Left colon (tissue), 2 donors: ENCODE data around the gene CYP4A22. TPM values are rescaled to one million over a fixed set of nuclear protein-coding genes. Genes with fewer than 3 reads are reported as not detected.
A peak's percentile ranks its signal among the peaks of the same experiment; 100 is the strongest.
"Not testable (repeated sequence)": the region's sequence is repeated elsewhere in the genome, so short reads cannot be mapped to it uniquely, and the experiment has no call there.

Experiments used
- ATAC-seq: fragments of 200-7000 bp; cut with Tn5 transposase; one replicate; pipeline ENCODE4 v1.9.1; 2020; ENCODE audit warnings: mild to moderate bottlenecking, moderate library complexity
- DNase-seq, 2 donors: peaks; one replicate each; pipeline ENCODE4 v3.0.0-alpha.2; 2020
- intact Hi-C, 2 donors: fragments of 100-400 bp; cut with DNase I in 1 of 2; cut with micrococcal nuclease in 1 of 2; formaldehyde crosslinking; loops; one replicate each; pipeline versions ENCODE4 v1.11.2 to v1.14.0; 2022; cut with DNase I, micrococcal nuclease
- long read RNA-seq: library from polyadenylated mRNA; unstranded; transcript quantifications from one replicate; pipeline ENCODE4 v2.0.0, GENCODE V29; 2021
- total RNA-seq, 2 donors: library from RNA; stranded (reverse); fragmentation: NEBNext Ultra II Directional; extraction: Animal tissue kit (Norgen Biotek cat#: 25700); gene quantifications; one replicate each; pipeline ENCODE4 v1.2.1, GENCODE V29; 2021
- donor health status: DM: no; HTN: no; CAD: no.
- donor health status: DM: yes; HTN: yes; CAD: no.

The CYP4A22 gene
- not detected for total RNA-seq
- long read RNA-seq, result 0 reads

- DNase-seq (no peak), ATAC-seq (no peak)
- intact Hi-C loops, result no loop called here
These were observed at the start of gene CYP4A22 for GRCh38 chr1:47137198-47137597. TSS of gene CYP4A22 (plus strand) at chr1:47137441. CDS start at chr1:47137486, 45 bp downstream.

GRCh38 chr1:47089356-47089755, 47.9 kb upstream of the CYP4A22 start:
- intact Hi-C loops, ATAC-seq: not testable (repeated sequence)

GRCh38 chr1:47091476-47091875, 45.8 kb upstream of the CYP4A22 start:
- intact Hi-C loops, DNase-seq, ATAC-seq: not testable (repeated sequence)

More at GRCh38 chr1:47089356-47089755, 47.9 kb upstream of the CYP4A22 start:
- DNase-seq, result peak in 1 of 2 donors; percentile 6

GRCh38 chr1:47104816-47105215, 32.4 kb upstream of the CYP4A22 start:
- intact Hi-C loops, result no loop called here
- ATAC-seq (no peak), DNase-seq (no peak)

- intact Hi-C loops, result no loop called here
These were observed 30.4 kb upstream of the CYP4A22 start for GRCh38 chr1:47106792-47107191.

GRCh38 chr1:47107851-47108574, 29.2 kb upstream of the CYP4A22 start:
- DNase-seq, intact Hi-C loops, ATAC-seq: not testable (repeated sequence)

More at GRCh38 chr1:47106792-47107191, 30.4 kb upstream of the CYP4A22 start:
- DNase-seq, result no peak
- ATAC-seq, result no peak

- intact Hi-C loops, DNase-seq, ATAC-seq: not testable (repeated sequence)
These were observed 27.8 kb upstream of the CYP4A22 start for GRCh38 chr1:47109482-47109881.

GRCh38 chr1:47113178-47113577, 24.1 kb upstream of the CYP4A22 start:
- intact Hi-C loops, result no loop called here
- no peak for ATAC-seq
- no peak for DNase-seq

- DNase-seq, intact Hi-C loops, ATAC-seq: not testable (repeated sequence)
These were observed 16.2 kb upstream of the CYP4A22 start for GRCh38 chr1:47121039-47121438.

- intact Hi-C loops, result not testable (repeated sequence)
These were observed 12.4 kb upstream of the CYP4A22 start for GRCh38 chr1:47124834-47125233.

GRCh38 chr1:47126997-47127396, 10.2 kb upstream of the CYP4A22 start:
- ATAC-seq, DNase-seq, intact Hi-C loops: not testable (repeated sequence)

More at GRCh38 chr1:47124834-47125233, 12.4 kb upstream of the CYP4A22 start:
- DNase-seq, ATAC-seq: not testable (repeated sequence)

- intact Hi-C loops, result no loop called here
- ATAC-seq, result no peak
These were observed 9.0 kb upstream of the CYP4A22 start for GRCh38 chr1:47128221-47128620.

GRCh38 chr1:47128854-47129253, 8.4 kb upstream of the CYP4A22 start:
- ATAC-seq, intact Hi-C loops, DNase-seq: not testable (repeated sequence)

More at GRCh38 chr1:47128221-47128620, 9.0 kb upstream of the CYP4A22 start:
- DNase-seq, result no peak

GRCh38 chr1:47129489-47130230, 7.6 kb upstream of the CYP4A22 start:
- ATAC-seq, result not testable (repeated sequence)

GRCh38 chr1:47132665-47133064, 4.6 kb upstream of the CYP4A22 start:
- intact Hi-C loops, ATAC-seq, DNase-seq: not testable (repeated sequence)

More at GRCh38 chr1:47129489-47130230, 7.6 kb upstream of the CYP4A22 start:
- intact Hi-C loops, DNase-seq: not testable (repeated sequence)

GRCh38 chr1:47137925-47138615, 829 bp downstream of the CYP4A22 start:
- intact Hi-C loops, result no loop called here
- DNase-seq (no peak), ATAC-seq (no peak)

GRCh38 chr1:47140358-47140757, 3.1 kb downstream of the CYP4A22 start:
- DNase-seq, ATAC-seq, intact Hi-C loops: not testable (repeated sequence)

- DNase-seq, intact Hi-C loops: not testable (repeated sequence)
- ATAC-seq, result peak; percentile 37
These were observed 6.4 kb downstream of the CYP4A22 start for GRCh38 chr1:47143654-47144053.

- intact Hi-C loops, DNase-seq, ATAC-seq: not testable (repeated sequence)
These were observed 9.3 kb downstream of the CYP4A22 start for GRCh38 chr1:47146495-47146894.
